Activated CD4-positive, alpha-beta memory T cell treated with anti-CD3 and anti-CD28 coated beads for 36 hours (primary cell): ENCODE data around the gene IL22RA2. TPM values are rescaled to one million over a fixed set of nuclear protein-coding genes. Genes with fewer than 3 reads are reported as not detected.

ENCODE experiments used
- CTCF ChIA-PET: fragments of 350-600 bp; sonication (Branson Sonifier 250); formaldehyde crosslinking; loops from one replicate; lab custom pipeline; 2021; ENCODE audit warnings: antibody characterized with exemption, inconsistent platforms; lab: Charles Lee
- POLR2A ChIA-PET: fragments of 350-600 bp; sonication (Branson Sonifier 250); formaldehyde crosslinking; loops from one replicate; lab custom pipeline; 2021; ENCODE audit warnings: antibody characterized with exemption; lab: Charles Lee
- DNase-seq: peaks from one replicate; pipeline ENCODE4 v3.0.0-alpha.2; 2020
- H3K27ac Mint-ChIP-seq: one replicate; pipeline ENCODE4 v1.8.0; 2021; ENCODE audit warnings: mixed read lengths
- H3K27me3 Mint-ChIP-seq: one replicate; pipeline ENCODE4 v1.8.0; 2021; ENCODE audit warnings: mixed read lengths
- H3K36me3 Mint-ChIP-seq: one replicate; pipeline ENCODE4 v1.8.0; 2021; ENCODE audit warnings: mixed read lengths
- H3K4me1 Mint-ChIP-seq: one replicate; pipeline ENCODE4 v1.8.0; 2021; ENCODE audit warnings: low read depth, mixed read lengths
- H3K4me3 Mint-ChIP-seq: one replicate; pipeline ENCODE4 v1.8.0; 2021; ENCODE audit warnings: mild to moderate bottlenecking, mixed read lengths
- H3K9me3 Mint-ChIP-seq: one replicate; pipeline ENCODE4 v1.8.0; 2021; ENCODE audit warnings: mixed read lengths
- intact Hi-C: fragments of 100-400 bp; cut with micrococcal nuclease; formaldehyde crosslinking; loops from one replicate; pipeline ENCODE4 v1.15.1; 2023
- total RNA-seq, 2 experiments: library from RNA; stranded (reverse); gene quantifications; one replicate each; pipeline ENCODE4 v1.2.3, GENCODE V29; 2021

The IL22RA2 gene
- total RNA-seq, 2 experiments from 2014 or later = not detected

DNA sequence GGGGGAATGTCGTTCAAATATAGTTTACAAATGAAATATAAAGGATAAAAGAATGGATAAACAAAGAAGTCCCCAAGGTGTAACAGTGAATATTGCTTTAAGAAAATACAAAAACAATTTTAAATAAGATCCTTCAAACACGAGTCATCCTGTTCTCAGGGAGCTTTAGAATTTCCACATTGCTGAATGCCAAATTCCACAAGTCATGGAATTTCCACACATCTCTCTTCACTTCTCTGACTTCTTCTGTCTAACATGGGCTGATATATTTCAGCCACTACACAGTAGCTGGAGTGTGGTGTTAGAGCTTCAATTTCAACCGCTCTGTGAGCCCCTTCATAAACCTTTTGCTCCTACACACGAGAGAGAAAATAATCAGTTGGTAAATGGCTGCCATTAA, 28.0 kb downstream of the IL22RA2 start:
- Mint-ChIP-seq H3K27ac (no peak overlapping the region), H3K9me3 (no peaks in the 10 kb centered on the region), H3K4me1 (no peaks in the 10 kb centered on the region), H3K27me3 (no peaks in the 10 kb centered on the region), H3K36me3 (no peaks in the 10 kb centered on the region), H3K4me3 (no peak overlapping the region)
- POLR2A ChIA-PET = no interaction called here
- DNase-seq = no peak
- CTCF ChIA-PET = no interaction called here
- intact Hi-C loops = no loop called here

GRCh38 chr6:137136065-137136464, 37.4 kb downstream of the IL22RA2 start:
- CTCF ChIA-PET = no interaction called here
- peaks cover 12% of the 10 kb centered on the region for H3K9me3 Mint-ChIP-seq
- H3K4me3 Mint-ChIP-seq = no peak overlapping the region
- intact Hi-C loops = loop anchor here (1.0 kb wide), 1 partner anchor 178 kb away; no protein-coding TSS in a partner anchor
- H3K4me1 Mint-ChIP-seq = no peaks in the 10 kb centered on the region
- H3K27me3 Mint-ChIP-seq = peaks cover 15% of the 10 kb centered on the region
- H3K36me3 Mint-ChIP-seq = peaks cover 5% of the 10 kb centered on the region
- POLR2A ChIA-PET = interaction anchor here (0.7 kb wide), 1 partner anchor 24 kb away, joined by 4 read pairs; no protein-coding TSS in a partner anchor
- H3K27ac Mint-ChIP-seq = no peak overlapping the region
- no peak for DNase-seq

GRCh38 chr6:137134483-137134882, 39.0 kb downstream of the IL22RA2 start:
- intact Hi-C loops = no loop called here
- peaks cover 15% of the 10 kb centered on the region for H3K27me3 Mint-ChIP-seq
- no peak overlapping the region for H3K27ac Mint-ChIP-seq
- ChIA-PET CTCF (interaction anchor here (0.9 kb wide), 1 partner anchor 180 kb away, joined by 3 read pairs; no protein-coding TSS in a partner anchor), POLR2A (no interaction called here)
- no peak for DNase-seq
- H3K4me3 Mint-ChIP-seq = no peak overlapping the region
- H3K36me3 Mint-ChIP-seq = peaks cover 5% of the 10 kb centered on the region
- no peaks in the 10 kb centered on the region for H3K4me1 Mint-ChIP-seq
- peaks cover 12% of the 10 kb centered on the region for H3K9me3 Mint-ChIP-seq

GRCh38 chr6:137133122-137133521, 40.3 kb downstream of the IL22RA2 start:
- peaks cover 12% of the 10 kb centered on the region for H3K9me3 Mint-ChIP-seq
- no peak overlapping the region for H3K27ac Mint-ChIP-seq
- H3K27me3 Mint-ChIP-seq = peaks cover 15% of the 10 kb centered on the region
- no peaks in the 10 kb centered on the region for H3K4me1 Mint-ChIP-seq
- ChIA-PET CTCF (interaction anchor here (1.5 kb wide), 1 partner anchor 56 kb away, joined by 3 read pairs; no protein-coding TSS in a partner anchor), POLR2A (no interaction called here)
- DNase-seq = no peak
- H3K4me3 Mint-ChIP-seq = no peak overlapping the region
- peaks cover 5% of the 10 kb centered on the region for H3K36me3 Mint-ChIP-seq
- intact Hi-C loops = no loop called here

DNA sequence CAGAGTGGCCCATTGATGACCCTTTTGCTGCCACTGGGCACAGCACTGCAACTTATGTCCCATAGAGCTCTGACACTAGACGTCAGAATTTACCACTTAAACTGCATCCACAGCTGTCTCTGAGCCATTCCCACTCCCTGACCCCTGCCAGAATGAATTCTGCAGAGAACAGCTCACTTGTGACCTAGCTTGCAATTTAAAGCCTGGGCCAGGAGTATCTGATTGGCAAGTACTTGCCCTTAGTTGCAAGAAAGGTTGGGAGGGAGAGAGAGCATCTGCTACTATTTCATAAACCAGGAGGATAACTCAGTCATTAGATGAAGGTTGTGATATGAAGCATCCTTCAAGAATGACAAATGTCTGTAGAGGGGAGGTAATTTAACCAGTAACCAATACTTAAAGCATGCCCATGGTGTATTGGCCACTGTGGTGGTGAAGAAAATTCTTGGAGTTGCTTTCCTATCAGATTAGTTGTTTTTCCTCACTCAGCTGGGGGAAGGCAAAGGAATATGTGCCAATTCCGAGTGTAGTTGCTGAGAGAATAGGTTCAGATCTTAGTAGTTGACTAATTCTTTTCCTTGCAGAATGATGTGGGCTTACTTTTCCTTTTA, 46.5 kb downstream of the IL22RA2 start:
- Mint-ChIP-seq H3K27me3 (peaks cover 13% of the 10 kb centered on the region), H3K36me3 (no peaks in the 10 kb centered on the region), H3K9me3 (peaks cover 2% of the 10 kb centered on the region), H3K4me1 (no peaks in the 10 kb centered on the region), H3K4me3 (no peak overlapping the region), H3K27ac (no peak overlapping the region)
- POLR2A ChIA-PET = no interaction called here
- CTCF ChIA-PET = no interaction called here
- no peak for DNase-seq
- intact Hi-C loops = no loop called here

DNA sequence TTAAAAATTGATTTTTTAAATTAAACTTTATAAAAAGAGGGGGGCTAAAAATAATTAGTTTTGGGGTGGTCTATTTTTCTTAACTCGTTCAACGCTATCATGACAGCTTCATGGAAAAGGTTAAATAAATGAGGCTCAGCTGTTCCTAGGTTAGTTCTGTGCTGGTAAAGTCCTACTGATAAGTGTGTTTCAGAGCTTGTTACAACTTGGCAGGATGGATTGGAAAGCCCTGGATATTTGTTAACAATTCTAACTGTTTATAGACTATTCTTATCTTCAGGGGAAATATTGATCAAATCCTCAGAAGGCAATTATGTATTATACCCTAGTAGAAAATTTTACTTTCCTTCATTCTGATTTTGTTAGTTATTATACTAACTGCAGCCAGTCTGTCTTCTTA, 50.4 kb downstream of the IL22RA2 start:
- Mint-ChIP-seq H3K27ac (no peak overlapping the region), H3K36me3 (peaks cover 2% of the 10 kb centered on the region), H3K4me3 (no peak overlapping the region), H3K9me3 (peaks cover 17% of the 10 kb centered on the region), H3K27me3 (peaks cover 5% of the 10 kb centered on the region), H3K4me1 (peaks cover 5% of the 10 kb centered on the region)
- intact Hi-C loops = no loop called here
- DNase-seq = no peak
- POLR2A ChIA-PET = no interaction called here
- CTCF ChIA-PET = no interaction called here

- ChIA-PET CTCF (no interaction called here), POLR2A (no interaction called here)
- H3K4me1 Mint-ChIP-seq = peaks cover 5% of the 10 kb centered on the region
- intact Hi-C loops = no loop called here
- peaks cover 17% of the 10 kb centered on the region for H3K9me3 Mint-ChIP-seq
- DNase-seq = no peak
- peaks cover 2% of the 10 kb centered on the region for H3K27me3 Mint-ChIP-seq
- H3K4me3 Mint-ChIP-seq = no peak overlapping the region
- peaks cover 2% of the 10 kb centered on the region for H3K36me3 Mint-ChIP-seq
- no peak overlapping the region for H3K27ac Mint-ChIP-seq
Measured at GRCh38 chr6:137122612-137123011, 50.8 kb downstream of the IL22RA2 start.

DNA sequence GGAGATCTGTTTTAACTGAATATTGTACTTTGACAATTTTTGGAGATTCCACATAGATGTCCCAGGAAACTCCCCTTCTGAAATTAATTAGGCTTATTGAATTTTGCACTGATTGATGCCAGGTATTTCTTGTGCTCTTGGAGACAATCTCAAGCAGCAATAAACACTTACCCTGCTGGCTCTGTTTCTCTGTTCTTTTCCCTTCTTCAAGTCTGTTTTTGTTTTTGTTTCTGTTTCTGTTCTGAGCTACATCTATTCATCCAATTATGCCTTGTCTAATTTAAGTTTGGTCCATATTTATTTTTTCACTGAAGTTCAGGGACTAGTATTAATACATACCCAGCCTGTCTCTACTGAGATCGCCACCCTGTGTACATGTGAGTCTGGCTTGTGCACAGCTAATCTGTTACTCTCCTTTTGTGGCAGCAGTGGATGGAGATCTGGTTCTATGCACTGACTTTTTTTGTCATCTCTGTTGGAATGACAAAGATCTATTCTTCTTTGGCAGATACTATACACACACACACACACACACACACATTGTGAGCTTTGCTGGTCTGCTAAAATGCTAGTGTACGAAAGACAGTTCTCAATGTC, 51.9 kb downstream of the IL22RA2 start:
- intact Hi-C loops = no loop called here
- CTCF ChIA-PET = interaction anchor here (1.1 kb wide), 1 partner anchor 45 kb away, joined by 3 read pairs; no protein-coding TSS in a partner anchor
- H3K4me3 Mint-ChIP-seq = no peak overlapping the region

GRCh38 chr6:137120748-137121147, 52.7 kb downstream of the IL22RA2 start:
- Mint-ChIP-seq H3K27ac (no peak overlapping the region), H3K9me3 (peaks cover 17% of the 10 kb centered on the region), H3K4me3 (no peak overlapping the region), H3K36me3 (peaks cover 2% of the 10 kb centered on the region), H3K4me1 (peaks cover 5% of the 10 kb centered on the region), H3K27me3 (no peaks in the 10 kb centered on the region)
- no peak for DNase-seq
- ChIA-PET CTCF (interaction anchor here (0.7 to 1.1 kb wide), 2 partner anchors 45 to 210 kb away, joined by 3 read pairs; no protein-coding TSS in a partner anchor), POLR2A (no interaction called here)
- intact Hi-C loops = no loop called here

More for the DNA sequence above, 51.9 kb downstream of the IL22RA2 start:
- no peak for DNase-seq
- Mint-ChIP-seq H3K27me3 (no peaks in the 10 kb centered on the region), H3K36me3 (peaks cover 2% of the 10 kb centered on the region), H3K27ac (no peak overlapping the region), H3K4me1 (peaks cover 5% of the 10 kb centered on the region), H3K9me3 (peaks cover 17% of the 10 kb centered on the region)
- POLR2A ChIA-PET = no interaction called here

- no peak for DNase-seq
- H3K27me3 Mint-ChIP-seq = no peaks in the 10 kb centered on the region
- H3K9me3 Mint-ChIP-seq = peaks cover 16% of the 10 kb centered on the region
- peaks cover 5% of the 10 kb centered on the region for H3K4me1 Mint-ChIP-seq
- ChIA-PET CTCF (no interaction called here), POLR2A (no interaction called here)
- H3K36me3 Mint-ChIP-seq = peaks cover 2% of the 10 kb centered on the region
- H3K27ac Mint-ChIP-seq = no peak overlapping the region
- intact Hi-C loops = no loop called here
- H3K4me3 Mint-ChIP-seq = no peak overlapping the region
Measured at GRCh38 chr6:137119196-137120104, 54.0 kb downstream of the IL22RA2 start.

DNA sequence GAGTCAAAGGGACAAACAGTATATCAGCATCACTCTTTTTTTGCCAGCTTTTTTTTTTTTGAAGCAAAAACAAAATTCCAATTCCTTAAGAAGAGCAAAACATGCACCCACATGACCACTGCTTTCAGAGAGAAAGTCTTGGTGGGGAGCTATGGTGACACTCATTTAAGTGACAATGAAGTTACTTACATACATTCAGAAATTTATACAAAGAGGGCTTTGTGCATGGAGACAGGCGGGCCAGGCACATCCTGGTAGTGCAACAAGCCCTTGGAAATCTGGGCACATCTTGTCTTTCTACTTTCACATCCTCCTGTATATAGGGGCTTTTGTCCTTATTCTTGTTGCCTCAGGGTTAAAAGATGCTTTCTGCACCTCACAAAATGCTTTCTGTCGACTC, 55.9 kb downstream of the IL22RA2 start:
- intact Hi-C loops = no loop called here
- peaks cover 5% of the 10 kb centered on the region for H3K4me1 Mint-ChIP-seq
- H3K27ac Mint-ChIP-seq = no peak overlapping the region
- POLR2A ChIA-PET = interaction anchor here (0.7 kb wide), 1 partner anchor 108 kb away, joined by 3 read pairs; no protein-coding TSS in a partner anchor
- no peaks in the 10 kb centered on the region for H3K27me3 Mint-ChIP-seq
- H3K4me3 Mint-ChIP-seq = no peak overlapping the region
- DNase-seq = no peak
- H3K9me3 Mint-ChIP-seq = peaks cover 16% of the 10 kb centered on the region
- H3K36me3 Mint-ChIP-seq = peaks cover 2% of the 10 kb centered on the region
- CTCF ChIA-PET = no interaction called here

DNA sequence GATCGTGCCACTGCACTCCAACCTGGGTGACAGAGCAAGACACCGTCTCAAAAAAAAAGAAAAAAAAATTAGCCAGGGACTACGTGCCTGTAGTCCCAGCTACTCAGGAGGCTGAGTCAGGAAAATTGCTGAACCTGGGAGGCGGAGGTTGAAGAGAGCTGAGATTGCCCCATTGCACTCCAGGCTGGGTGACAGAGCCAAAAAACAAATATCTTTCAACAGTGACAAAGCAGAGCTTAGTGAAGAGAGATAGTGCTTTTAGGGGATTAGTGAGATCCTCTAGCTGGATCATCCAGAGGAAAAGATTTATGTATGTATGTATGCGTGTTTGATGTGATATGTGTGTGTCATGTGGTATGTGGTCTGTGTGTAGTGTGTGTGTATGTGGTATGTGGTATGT, 56.6 kb downstream of the IL22RA2 start:
- Mint-ChIP-seq H3K4me1 (peaks cover 5% of the 10 kb centered on the region), H3K4me3 (no peak overlapping the region), H3K9me3 (peaks cover 16% of the 10 kb centered on the region), H3K27ac (no peak overlapping the region), H3K36me3 (peaks cover 2% of the 10 kb centered on the region), H3K27me3 (no peaks in the 10 kb centered on the region)
- CTCF ChIA-PET = interaction anchor here (0.5 kb wide), 1 partner anchor 21 kb away, joined by 3 read pairs; no protein-coding TSS in a partner anchor
- POLR2A ChIA-PET = no interaction called here
- intact Hi-C loops = no loop called here
- DNase-seq = no peak
